Raji (cell line): ENCODE results near the gene SLC39A11.

Experiments
- POLR2A ChIP-seq: IDR thresholded peaks from 2 replicates; pipeline ENCODE4 v1.6.1; 2011; ENCODE audit warnings: low read depth, low read length, control low read depth; ENCODE audit not compliant: insufficient read depth

Gene SLC39A11

GRCh38 chr17:72789711-72790110 is 302.8 kb downstream of the SLC39A11 start:
- no peak for TF ChIP-seq POLR2A

- no peak for TF ChIP-seq POLR2A
These were observed 303.4 kb downstream of the SLC39A11 start for GRCh38 chr17:72788950-72789585.

- no peak for TF ChIP-seq POLR2A
These were observed 306.3 kb downstream of the SLC39A11 start for GRCh38 chr17:72786209-72786608.

GRCh38 chr17:72782985-72783701 is 309.3 kb downstream of the SLC39A11 start:
- no peak for TF ChIP-seq POLR2A

GRCh38 chr17:72778169-72779151 is 314.0 kb downstream of the SLC39A11 start:
- no peak for TF ChIP-seq POLR2A

GRCh38 chr17:72775919-72776318 is 316.6 kb downstream of the SLC39A11 start:
- TF ChIP-seq POLR2A, result no peak

- no peak for TF ChIP-seq POLR2A
These were observed 317.3 kb downstream of the SLC39A11 start for GRCh38 chr17:72775237-72775636.

GRCh38 chr17:72774236-72774635 is 318.3 kb downstream of the SLC39A11 start:
- TF ChIP-seq POLR2A, result no peak

- TF ChIP-seq POLR2A, result no peak
These were observed 320.1 kb downstream of the SLC39A11 start for GRCh38 chr17:72772331-72772821.

GRCh38 chr17:72771734-72772133 is 320.8 kb downstream of the SLC39A11 start:
- TF ChIP-seq POLR2A, result no peak

- no peak for TF ChIP-seq POLR2A
These were observed 325.6 kb downstream of the SLC39A11 start for GRCh38 chr17:72766761-72767356.

GRCh38 chr17:72765368-72766153 is 326.9 kb downstream of the SLC39A11 start:
- no peak for TF ChIP-seq POLR2A

- no peak for TF ChIP-seq POLR2A
These were observed 327.9 kb downstream of the SLC39A11 start for GRCh38 chr17:72764632-72765041.

GRCh38 chr17:72763981-72764380 is 328.5 kb downstream of the SLC39A11 start:
- no peak for TF ChIP-seq POLR2A
